ENCODE measurements around the gene PDF. TPM values are rescaled to one million over a fixed set of nuclear protein-coding genes. Genes with fewer than 3 reads are reported as not detected.
"Not testable (repeated sequence)": the region's sequence is repeated elsewhere in the genome, so short reads cannot be mapped to it uniquely, and the experiment has no call there.

Gene PDF
- total RNA-seq, 3 donors from 2014 or later (not counting 1 experiment from before 2014, with no cell fraction given): 3.0 to 5.7 (median 4.6) TPM

GRCh38 chr16:69301861-69302260 lies 28.5 kb downstream of the PDF start:
- H3K4me3 ChIP-seq (ENCODE audit: low read length): no peak overlapping the region
- H3K9me3 Mint-ChIP-seq: no peaks in the 10 kb centered on the region
- no peaks in the 10 kb centered on the region for H3K27me3 ChIP-seq (ENCODE audit: control insufficient read depth, insufficient read depth, low read length)
- 95% methylated on average over 4 of the region's 4 CpGs for WGBS (ENCODE audit: insufficient coverage)
- peaks cover 19% of the 10 kb centered on the region for H3K36me3 ChIP-seq (ENCODE audit: control insufficient read depth, insufficient read depth, low read length)
- H3K27me3 Mint-ChIP-seq (ENCODE audit: low read depth in 2 of 2): no peaks in the 10 kb centered on the region
- H3K36me3 Mint-ChIP-seq: peaks cover 9% of the 10 kb centered on the region
- H3K27ac ChIP-seq (ENCODE audit: low read length): no peak overlapping the region
- H3K4me3 Mint-ChIP-seq: no peak overlapping the region
- H3K4me1 ChIP-seq (ENCODE audit: control insufficient read depth, insufficient read depth, low read length): no peaks in the 10 kb centered on the region
- H3K27ac Mint-ChIP-seq: no peak overlapping the region
- H3K9me3 ChIP-seq (ENCODE audit: control insufficient read depth, insufficient read depth, low read length): no peaks in the 10 kb centered on the region
- DNase-seq: no peak
- intact Hi-C loops (cut with micrococcal nuclease): no loop called here
- peaks cover 0 to 5% of the 10 kb centered on the region in 2 donors for H3K4me1 Mint-ChIP-seq
- no peak for TF ChIP-seq CTCF (IDR thresholded peaks at IDR 0.05)
- no peak for ATAC-seq

- intact Hi-C loops (cut with micrococcal nuclease): no loop called here
- no peak for DNase-seq
- H3K27me3 Mint-ChIP-seq (ENCODE audit: low read depth in 2 of 2): no peaks in the 10 kb centered on the region
- no peaks in the 10 kb centered on the region for H3K4me1 ChIP-seq (ENCODE audit: control insufficient read depth, insufficient read depth, low read length)
- H3K4me1 Mint-ChIP-seq: peaks cover 0 to 2% of the 10 kb centered on the region in 2 donors
- peaks cover 9% of the 10 kb centered on the region for H3K36me3 Mint-ChIP-seq
- no peaks in the 10 kb centered on the region for H3K9me3 Mint-ChIP-seq
- 93% methylated on average over 1 of the region's 1 CpG for WGBS (ENCODE audit: insufficient coverage)
- H3K36me3 ChIP-seq (ENCODE audit: control insufficient read depth, insufficient read depth, low read length): peaks cover 19% of the 10 kb centered on the region
- no peak overlapping the region for H3K4me3 Mint-ChIP-seq
- H3K27ac Mint-ChIP-seq: no peak overlapping the region
- H3K4me3 ChIP-seq (ENCODE audit: low read length): no peak overlapping the region
- no peak for TF ChIP-seq CTCF (IDR thresholded peaks at IDR 0.05)
- no peaks in the 10 kb centered on the region for H3K9me3 ChIP-seq (ENCODE audit: control insufficient read depth, insufficient read depth, low read length)
- H3K27me3 ChIP-seq (ENCODE audit: control insufficient read depth, insufficient read depth, low read length): no peaks in the 10 kb centered on the region
- H3K27ac ChIP-seq (ENCODE audit: low read length): no peak overlapping the region
- no peak for ATAC-seq
These were observed 29.2 kb downstream of the PDF start for GRCh38 chr16:69301187-69301586.

GRCh38 chr16:69298261-69298660 lies 32.1 kb downstream of the PDF start:
- Mint-ChIP-seq H3K27me3 (ENCODE audit: low read depth in 2 of 2) (no peaks in the 10 kb centered on the region), H3K4me3 (no peak overlapping the region), H3K27ac (no peak overlapping the region), H3K36me3 (peaks cover 9% of the 10 kb centered on the region), H3K4me1 (peaks cover 0 to 4% of the 10 kb centered on the region in 2 donors), H3K9me3 (no peaks in the 10 kb centered on the region)
- Histone ChIP-seq H3K9me3 (ENCODE audit: control insufficient read depth, insufficient read depth, low read length) (no peaks in the 10 kb centered on the region), H3K36me3 (ENCODE audit: control insufficient read depth, insufficient read depth, low read length) (peaks cover 22% of the 10 kb centered on the region), H3K4me1 (ENCODE audit: control insufficient read depth, insufficient read depth, low read length) (no peaks in the 10 kb centered on the region), H3K4me3 (ENCODE audit: low read length) (no peak overlapping the region), H3K27me3 (ENCODE audit: control insufficient read depth, insufficient read depth, low read length) (no peaks in the 10 kb centered on the region), H3K27ac (ENCODE audit: low read length) (no peak overlapping the region)
- WGBS (ENCODE audit: insufficient coverage): 98% methylated on average over 4 of the region's 4 CpGs
- DNase-seq: no peak
- ATAC-seq: no peak
- TF ChIP-seq CTCF (IDR thresholded peaks at IDR 0.05): no peak
- intact Hi-C loops (cut with micrococcal nuclease): no loop called here

- H3K9me3 ChIP-seq (ENCODE audit: control insufficient read depth, insufficient read depth, low read length); DNase-seq; H3K27me3 Mint-ChIP-seq (ENCODE audit: low read depth in 2 of 2); H3K36me3 Mint-ChIP-seq; H3K27ac Mint-ChIP-seq; intact Hi-C loops (cut with micrococcal nuclease); H3K4me1 ChIP-seq (ENCODE audit: control insufficient read depth, insufficient read depth, low read length); H3K27ac ChIP-seq (ENCODE audit: low read length); H3K4me3 ChIP-seq (ENCODE audit: low read length); H3K9me3 Mint-ChIP-seq; H3K27me3 ChIP-seq (ENCODE audit: control insufficient read depth, insufficient read depth, low read length); H3K4me3 Mint-ChIP-seq; H3K4me1 Mint-ChIP-seq; ATAC-seq: not testable (repeated sequence)
- 98% methylated on average over 5 of the region's 7 CpGs for WGBS (ENCODE audit: insufficient coverage)
- H3K36me3 ChIP-seq (ENCODE audit: control insufficient read depth, insufficient read depth, low read length): peaks cover 17% of the 10 kb centered on the region
These were observed 33.6 kb downstream of the PDF start for GRCh38 chr16:69296771-69297170.

Data from natural killer cell (primary cell).